ENCODE measurements around the gene ALDH1L1.

ALDH1L1 gene

DNA sequence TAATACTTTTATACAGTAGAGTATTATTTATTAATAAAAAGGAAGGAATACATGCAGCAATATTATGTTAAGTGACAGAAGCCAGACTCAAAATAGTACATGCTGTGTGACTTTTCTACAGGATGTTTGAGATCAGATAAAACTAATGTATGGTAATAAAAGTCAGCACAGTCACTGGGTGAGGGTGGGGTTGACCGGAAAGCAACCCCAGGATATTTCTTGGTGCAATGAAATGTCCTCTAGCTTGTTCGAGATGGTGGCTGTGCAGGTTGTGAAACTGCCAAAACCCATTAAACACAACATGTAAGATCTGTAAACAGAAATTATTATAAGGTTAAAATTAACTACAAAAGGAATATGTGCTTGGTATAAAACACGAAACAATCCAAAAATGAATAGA, 20.8 kb upstream of the ALDH1L1 start:
- H3K27ac ChIP-seq: no peak overlapping the region
- TF ChIP-seq, protein P1, sequence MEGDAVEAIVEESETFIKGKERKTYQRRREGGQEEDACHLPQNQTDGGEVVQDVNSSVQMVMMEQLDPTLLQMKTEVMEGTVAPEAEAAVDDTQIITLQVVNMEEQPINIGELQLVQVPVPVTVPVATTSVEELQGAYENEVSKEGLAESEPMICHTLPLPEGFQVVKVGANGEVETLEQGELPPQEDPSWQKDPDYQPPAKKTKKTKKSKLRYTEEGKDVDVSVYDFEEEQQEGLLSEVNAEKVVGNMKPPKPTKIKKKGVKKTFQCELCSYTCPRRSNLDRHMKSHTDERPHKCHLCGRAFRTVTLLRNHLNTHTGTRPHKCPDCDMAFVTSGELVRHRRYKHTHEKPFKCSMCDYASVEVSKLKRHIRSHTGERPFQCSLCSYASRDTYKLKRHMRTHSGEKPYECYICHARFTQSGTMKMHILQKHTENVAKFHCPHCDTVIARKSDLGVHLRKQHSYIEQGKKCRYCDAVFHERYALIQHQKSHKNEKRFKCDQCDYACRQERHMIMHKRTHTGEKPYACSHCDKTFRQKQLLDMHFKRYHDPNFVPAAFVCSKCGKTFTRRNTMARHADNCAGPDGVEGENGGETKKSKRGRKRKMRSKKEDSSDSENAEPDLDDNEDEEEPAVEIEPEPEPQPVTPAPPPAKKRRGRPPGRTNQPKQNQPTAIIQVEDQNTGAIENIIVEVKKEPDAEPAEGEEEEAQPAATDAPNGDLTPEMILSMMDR (IDR thresholded peaks at IDR 0.05): no peak
- H3K4me1 ChIP-seq (ENCODE audit: control insufficient read depth in 1 of 2, insufficient read depth in 1 of 2, low read depth in 1 of 2, low read length in 1 of 2): no peaks in the 10 kb centered on the region
- no peak overlapping the region for H3K4me3 ChIP-seq (ENCODE audit: low read depth in 1 of 2, low read length in 1 of 2)
- no peaks in the 10 kb centered on the region for H3K36me3 ChIP-seq
- no peaks in the 10 kb centered on the region for H3K9me3 ChIP-seq
- peaks cover 19% of the 10 kb centered on the region for H3K27me3 ChIP-seq

DNA sequence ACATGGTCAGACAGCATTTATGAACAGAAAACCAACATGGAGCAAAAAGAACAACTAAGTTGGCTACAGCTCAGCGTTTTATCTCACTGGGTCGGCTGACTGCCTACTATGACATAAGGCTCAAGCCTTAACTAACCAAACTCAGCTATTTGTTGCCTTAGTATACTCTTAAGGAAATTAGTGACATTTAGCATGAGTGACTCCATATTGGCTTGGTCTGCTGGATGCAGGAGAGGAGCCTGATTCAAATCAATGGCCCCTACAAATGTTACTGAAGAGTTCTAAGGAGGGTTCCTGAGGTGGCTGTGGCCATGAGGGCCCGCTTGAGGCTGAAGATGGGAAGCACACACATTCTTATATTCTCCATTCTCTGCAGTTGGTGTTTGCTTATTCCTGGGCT, 20.1 kb upstream of the ALDH1L1 start:
- Histone ChIP-seq H3K36me3 (no peaks in the 10 kb centered on the region), H3K27me3 (peaks cover 12% of the 10 kb centered on the region), H3K4me1 (ENCODE audit: control insufficient read depth in 1 of 2, insufficient read depth in 1 of 2, low read depth in 1 of 2, low read length in 1 of 2) (no peaks in the 10 kb centered on the region), H3K4me3 (ENCODE audit: low read depth in 1 of 2, low read length in 1 of 2) (no peak overlapping the region), H3K9me3 (no peaks in the 10 kb centered on the region), H3K27ac (no peak overlapping the region)
- TF ChIP-seq, protein P1 (IDR thresholded peaks at IDR 0.05): no peak

DNA sequence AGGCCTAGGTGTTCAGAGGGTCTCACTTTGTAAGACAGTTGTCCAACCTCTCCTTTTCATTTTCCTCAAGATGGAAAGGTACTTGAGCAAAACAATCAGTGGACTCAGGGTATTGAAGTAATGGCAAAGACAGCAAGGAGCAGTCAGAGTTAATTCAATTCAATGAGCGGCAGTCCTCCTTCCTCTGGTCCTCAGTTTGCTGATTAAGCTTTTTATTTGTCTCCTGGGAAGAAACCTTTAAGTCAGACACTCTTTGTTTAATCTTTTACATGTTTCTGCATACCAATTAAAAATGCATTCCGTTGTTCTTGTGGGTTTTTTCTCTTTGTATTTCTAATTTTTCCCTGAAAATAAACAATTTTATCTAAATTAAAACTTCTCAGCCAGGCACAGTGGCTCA, 18.9 kb upstream of the ALDH1L1 start:
- Histone ChIP-seq H3K36me3 (no peaks in the 10 kb centered on the region), H3K4me3 (ENCODE audit: low read depth in 1 of 2, low read length in 1 of 2) (no peak overlapping the region)
- TF ChIP-seq, protein P1 (IDR thresholded peaks at IDR 0.05): no peak

DNA sequence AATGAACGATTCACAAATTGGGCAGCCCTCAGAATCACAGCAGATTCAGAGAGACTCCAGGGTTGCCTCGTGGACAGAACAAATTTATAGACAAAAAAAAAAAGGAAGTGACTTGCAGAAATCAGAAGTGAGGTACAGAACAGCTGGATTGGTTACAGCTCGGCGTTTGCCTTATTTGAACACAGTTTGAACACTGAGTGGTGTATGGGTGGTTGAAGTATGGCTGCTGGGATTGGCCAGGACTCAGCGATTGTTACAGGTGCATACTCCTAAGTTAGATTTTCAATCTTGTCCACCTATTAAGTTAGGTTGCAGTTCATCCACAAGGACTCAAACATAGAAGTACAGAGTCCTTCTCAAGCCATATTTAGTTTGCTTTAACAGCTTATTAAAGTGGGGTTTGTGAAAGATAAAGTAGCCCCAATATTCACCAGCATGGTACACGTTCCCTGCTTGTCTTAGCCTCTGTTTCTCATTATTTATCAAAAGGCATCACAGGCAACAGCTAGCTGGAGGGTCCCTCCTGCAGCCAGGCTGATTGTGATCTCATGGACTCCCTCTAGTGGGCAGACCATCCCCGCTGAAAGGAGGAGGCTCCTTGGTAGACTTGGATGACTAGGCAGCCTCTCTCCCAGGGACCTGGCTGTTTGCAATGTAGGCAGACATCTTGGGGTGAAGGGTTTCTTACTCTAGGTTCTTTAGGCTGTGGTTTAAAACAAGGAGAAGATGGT, 17.6 kb upstream of the ALDH1L1 start:
- Histone ChIP-seq H3K9me3 (no peaks in the 10 kb centered on the region), H3K27ac (no peak overlapping the region), H3K4me3 (ENCODE audit: low read depth in 1 of 2, low read length in 1 of 2) (no peak overlapping the region), H3K4me1 (ENCODE audit: control insufficient read depth in 1 of 2, insufficient read depth in 1 of 2, low read depth in 1 of 2, low read length in 1 of 2) (no peaks in the 10 kb centered on the region), H3K27me3 (peaks cover 8% of the 10 kb centered on the region), H3K36me3 (no peaks in the 10 kb centered on the region)
- TF ChIP-seq, protein P1 (IDR thresholded peaks at IDR 0.05): no peak

More for the DNA sequence above, 18.9 kb upstream of the ALDH1L1 start:
- Histone ChIP-seq H3K9me3 (no peaks in the 10 kb centered on the region), H3K4me1 (ENCODE audit: control insufficient read depth in 1 of 2, insufficient read depth in 1 of 2, low read depth in 1 of 2, low read length in 1 of 2) (no peaks in the 10 kb centered on the region), H3K27ac (no peak overlapping the region), H3K27me3 (peaks cover 8% of the 10 kb centered on the region)

DNA sequence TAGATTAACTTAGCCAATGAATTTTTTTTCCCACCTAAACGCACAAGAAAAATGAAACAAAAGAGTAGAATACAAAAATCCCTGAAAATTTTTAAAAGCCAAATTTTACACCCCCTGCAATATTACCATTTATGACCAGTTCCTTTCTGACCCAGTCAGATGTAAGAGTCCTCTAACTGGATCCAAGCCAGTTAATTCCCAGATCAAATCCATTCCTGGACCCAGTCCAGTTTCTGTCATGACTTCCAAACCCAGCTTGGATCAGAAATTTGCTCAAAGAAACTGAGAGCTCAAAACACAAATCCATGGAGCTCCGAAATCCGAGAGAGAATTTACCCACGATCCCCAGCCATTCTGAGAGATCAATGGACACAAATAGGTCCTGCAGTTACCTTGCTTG, 17.0 kb upstream of the ALDH1L1 start:
- Histone ChIP-seq H3K27me3 (peaks cover 8% of the 10 kb centered on the region), H3K27ac (no peak overlapping the region)
- TF ChIP-seq, protein P1 (IDR thresholded peaks at IDR 0.05): no peak

More for the DNA sequence above, 17.0 kb upstream of the ALDH1L1 start:
- no peaks in the 10 kb centered on the region for H3K4me1 ChIP-seq (ENCODE audit: control insufficient read depth in 1 of 2, insufficient read depth in 1 of 2, low read depth in 1 of 2, low read length in 1 of 2)
- H3K36me3 ChIP-seq: no peaks in the 10 kb centered on the region
- no peak overlapping the region for H3K4me3 ChIP-seq (ENCODE audit: low read depth in 1 of 2, low read length in 1 of 2)
- no peaks in the 10 kb centered on the region for H3K9me3 ChIP-seq

Measured in neutrophil (primary cell).